Measurements from ENCODE around the gene WDR45B.

GRCh38 chr17:82648165-82648668 is at the start of gene WDR45B:
- TF ChIP-seq EZH2phosphoT487 (IDR thresholded peaks at IDR 0.05; ENCODE audit: insufficient read depth, low read depth), result no peak
- TF ChIP-seq EZH2 (IDR thresholded peaks at IDR 0.05; ENCODE audit: insufficient read depth, poor library complexity, severe bottlenecking), result no peak

Data from GM23248 (cell line).